SKM-1 treated with dmso at 0.1 percent for 144 hours (cell line): ENCODE data around the gene SRPRA.

Experiments
- DNase-seq: peaks from one replicate; lab custom pipeline; 2025; ENCODE audit not compliant: unreplicated experiment; lab: John Stamatoyannopoulos, UW

The SRPRA gene

DNA sequence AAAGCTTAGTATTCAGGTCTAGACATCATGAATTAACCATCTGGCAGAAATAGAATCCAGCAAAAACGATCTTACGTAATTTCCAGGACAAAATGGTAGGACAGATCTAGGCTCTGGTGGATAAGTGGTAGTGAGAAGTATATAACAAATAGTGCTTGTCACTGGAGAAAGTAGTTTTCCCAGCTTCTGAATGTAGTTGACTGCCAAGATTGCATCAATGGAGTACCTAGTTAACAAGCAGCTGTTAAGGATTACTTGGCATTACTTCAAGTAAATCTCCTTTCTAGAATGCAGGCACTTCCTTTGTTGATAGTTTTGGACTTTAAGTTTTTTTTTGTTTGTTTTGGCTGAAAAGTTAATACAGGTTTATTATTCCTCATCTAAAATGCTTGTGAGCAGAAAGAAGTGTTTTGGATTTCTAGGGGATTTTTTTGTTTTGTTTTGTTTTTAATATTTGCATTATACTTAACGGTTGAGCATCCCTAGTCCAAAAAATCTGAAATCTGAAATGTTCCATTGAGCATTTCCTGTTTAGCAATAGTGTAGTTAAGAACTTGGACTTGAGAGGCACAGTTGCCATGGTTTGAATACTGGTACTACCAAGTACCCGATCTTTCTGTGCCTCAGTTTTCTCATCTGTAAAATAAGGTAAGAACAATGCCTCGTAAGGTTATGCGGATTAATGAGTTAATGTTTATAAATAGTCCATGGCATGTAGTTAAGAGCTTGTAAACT lies 36.8 kb downstream of the SRPRA start:
- no peak for DNase-seq

DNA sequence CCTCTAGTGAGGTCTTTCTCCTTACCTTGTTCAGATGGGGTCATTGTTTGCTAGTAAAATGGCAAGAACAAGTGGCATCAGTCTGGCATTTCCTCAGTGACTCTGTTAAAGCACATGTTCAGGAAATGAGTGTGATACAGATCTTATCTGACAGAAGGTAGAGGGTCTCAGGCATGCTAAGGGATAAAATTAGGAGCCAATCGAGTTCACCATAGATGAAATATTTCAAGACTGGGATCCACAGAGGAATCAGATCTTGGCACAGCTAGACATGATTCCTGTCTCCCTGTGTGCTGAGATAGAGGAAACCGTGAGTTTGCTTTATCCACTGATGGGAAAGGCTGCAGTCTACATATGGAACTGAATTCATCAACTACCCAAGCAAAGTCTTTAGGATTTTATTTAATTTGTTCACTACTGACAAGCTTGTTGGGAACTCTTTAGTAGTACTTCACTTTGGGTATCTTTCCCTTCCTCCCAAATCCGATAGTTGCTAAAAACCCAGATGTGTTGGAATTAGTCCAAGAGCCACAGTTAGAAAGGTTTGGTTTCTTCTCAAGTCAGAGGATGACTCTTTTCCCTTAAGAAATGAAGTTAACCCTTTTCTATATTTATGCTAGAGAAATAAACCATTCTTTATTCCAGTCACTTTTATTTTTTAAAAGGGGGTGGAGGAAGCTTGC lies 38.7 kb downstream of the SRPRA start:
- DNase-seq = no peak

DNA sequence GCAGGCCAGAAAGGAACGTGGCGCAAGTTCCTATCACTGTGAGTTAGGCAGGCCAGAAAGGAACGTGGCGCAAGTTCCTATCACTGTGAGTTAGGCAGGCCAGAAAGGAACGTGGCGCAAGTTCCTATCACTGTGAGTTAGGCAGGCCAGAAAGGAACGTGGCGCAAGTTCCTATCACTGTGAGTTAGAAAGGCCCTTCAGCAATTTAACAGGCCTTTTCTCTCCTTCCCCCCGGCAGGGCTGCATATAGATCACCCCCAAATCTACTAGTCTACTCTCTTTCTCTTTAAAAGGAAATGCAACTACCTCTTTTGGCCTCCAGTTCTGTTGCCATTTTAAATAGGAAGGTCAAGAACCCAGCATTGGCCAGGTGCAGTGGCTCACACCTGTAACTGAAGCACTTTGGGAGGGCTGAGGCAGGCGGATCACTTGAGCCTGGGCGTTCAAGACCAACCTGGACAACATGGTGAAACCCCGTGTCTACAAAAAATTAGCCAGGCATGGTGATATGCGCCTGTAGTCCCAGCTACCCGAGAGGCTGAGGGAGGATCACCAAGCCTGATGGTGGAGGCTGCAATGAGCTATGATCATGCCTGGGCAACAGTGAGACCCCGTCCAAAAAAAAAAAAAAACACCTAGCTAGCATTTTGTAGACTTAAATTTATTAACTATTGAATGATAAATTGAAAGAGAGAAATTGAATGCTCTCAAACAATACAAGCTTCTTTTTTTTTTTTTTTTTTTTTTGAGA lies 42.2 kb downstream of the SRPRA start:
- DNase-seq = no peak

DNA sequence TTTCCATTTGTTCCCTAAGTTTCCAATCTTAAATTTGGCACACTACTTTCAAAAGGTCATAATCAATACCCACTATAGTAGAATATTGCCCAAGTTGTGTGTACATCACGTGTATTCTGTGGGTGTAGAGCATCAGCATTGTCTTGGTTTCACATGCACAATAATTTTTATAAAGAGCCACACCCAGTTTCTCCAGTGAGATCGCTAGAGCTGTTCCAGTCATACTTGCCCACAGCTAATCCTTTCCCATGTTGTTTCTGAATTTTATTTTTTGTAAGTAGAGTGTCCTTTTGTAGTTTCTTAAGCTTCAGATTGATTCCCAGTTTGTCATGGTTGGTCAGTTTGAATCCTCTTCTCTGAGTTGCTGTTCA lies 43.4 kb downstream of the SRPRA start:
- DNase-seq = no peak

DNA sequence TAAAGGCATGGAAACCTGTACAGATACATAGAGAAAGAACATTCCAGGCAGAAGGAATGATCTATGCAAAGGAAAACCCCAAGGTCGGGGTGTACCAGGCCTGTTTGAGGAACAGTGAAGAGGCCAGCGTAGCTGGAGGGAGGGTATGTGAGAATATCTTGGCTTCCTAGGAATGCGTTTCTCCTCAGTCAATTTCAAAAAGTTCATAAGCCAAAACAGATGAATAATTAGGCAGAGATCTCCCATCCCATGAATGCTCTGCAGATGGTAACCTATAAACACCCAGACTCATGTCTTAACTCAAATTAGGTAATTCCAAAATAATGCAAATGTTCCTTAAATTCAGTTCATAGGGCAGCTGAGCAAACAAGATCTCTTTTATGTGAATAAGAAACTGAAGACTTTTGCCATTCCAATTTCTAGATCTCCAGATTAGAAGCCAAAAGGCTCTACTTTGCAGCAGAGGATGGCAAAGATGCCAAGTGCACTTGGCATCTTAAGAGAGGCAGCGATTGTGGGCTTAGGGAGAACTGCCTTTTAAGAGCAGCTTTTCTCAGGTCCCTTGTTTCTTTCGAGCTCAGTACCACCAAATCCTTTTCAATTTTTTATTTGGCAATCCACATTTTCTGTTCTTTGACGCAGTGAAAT lies 43.9 kb downstream of the SRPRA start:
- no peak for DNase-seq

DNA sequence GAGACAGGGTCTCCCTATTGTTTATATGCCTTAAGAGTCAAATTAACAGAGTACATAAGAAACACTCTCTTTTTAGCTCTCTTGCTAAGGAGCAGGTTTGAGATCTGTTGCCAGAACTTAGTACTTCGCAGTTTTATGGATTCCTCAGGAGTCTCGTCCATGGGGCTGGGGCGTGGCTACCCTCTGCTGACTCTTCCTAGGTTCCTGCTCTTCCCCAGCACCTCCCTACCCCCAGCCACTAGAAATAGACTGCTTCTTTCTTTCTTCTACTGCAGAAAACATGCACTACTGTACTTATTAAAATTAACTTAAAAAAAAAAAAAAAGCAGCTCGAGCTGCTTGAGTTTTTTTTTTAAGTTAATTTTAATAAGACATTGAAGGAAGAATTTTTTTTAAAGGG lies 49.1 kb downstream of the SRPRA start:
- no peak for DNase-seq

DNA sequence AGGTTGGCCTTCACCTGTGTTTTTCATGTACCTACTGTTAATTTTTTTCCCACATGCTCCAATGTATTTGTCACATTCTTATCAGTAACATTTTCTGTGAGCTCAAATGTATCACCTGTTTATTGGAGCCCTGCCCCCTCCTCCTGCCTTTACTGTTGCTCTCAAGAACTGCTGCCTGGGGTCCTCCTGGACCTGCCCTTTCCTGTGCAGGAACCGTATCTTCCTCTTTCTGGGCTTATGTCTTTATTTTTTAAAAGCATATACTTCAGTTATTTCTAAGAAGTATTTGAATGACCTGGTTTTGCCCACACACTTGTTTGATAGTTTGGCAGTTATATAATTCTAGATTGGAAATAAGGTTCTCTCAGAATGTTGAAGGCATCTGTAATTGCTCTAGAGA lies 51.2 kb downstream of the SRPRA start:
- DNase-seq = no peak

DNA sequence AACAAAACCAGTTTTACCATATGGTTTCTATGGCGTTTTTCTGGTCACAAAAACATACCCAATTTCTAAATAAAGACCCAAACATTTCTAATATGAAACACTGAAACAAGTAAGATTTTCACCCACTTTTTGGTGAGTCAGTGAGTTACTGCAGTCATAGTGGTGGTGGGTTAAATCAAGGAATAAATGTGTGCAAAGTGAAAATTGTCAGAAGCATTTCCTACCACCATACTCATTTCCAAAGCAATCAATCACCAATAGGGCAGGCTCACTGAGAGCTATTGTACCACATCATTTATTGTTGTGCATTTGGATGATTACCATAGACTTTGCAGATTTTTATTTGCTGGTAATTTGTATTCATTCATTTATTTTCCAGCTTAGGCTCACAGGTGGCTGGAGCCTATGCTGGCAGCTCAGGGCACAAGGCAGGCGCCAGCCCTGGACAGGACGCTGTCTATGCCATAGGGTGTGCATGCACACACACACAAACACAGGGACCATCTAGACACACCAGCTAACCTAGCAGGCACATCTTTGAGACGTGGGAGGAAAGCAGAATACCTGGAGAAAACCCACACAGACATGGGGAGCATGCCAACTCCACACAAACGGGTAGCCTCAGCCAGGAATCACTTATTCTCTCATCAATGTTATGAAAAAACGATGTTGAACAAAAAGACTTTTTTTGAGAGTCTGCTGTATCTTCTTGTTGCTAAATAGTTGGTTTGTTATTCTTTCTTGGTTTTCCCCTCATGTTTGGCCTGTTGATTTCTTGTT lies 52.0 kb downstream of the SRPRA start:
- DNase-seq = no peak

DNA sequence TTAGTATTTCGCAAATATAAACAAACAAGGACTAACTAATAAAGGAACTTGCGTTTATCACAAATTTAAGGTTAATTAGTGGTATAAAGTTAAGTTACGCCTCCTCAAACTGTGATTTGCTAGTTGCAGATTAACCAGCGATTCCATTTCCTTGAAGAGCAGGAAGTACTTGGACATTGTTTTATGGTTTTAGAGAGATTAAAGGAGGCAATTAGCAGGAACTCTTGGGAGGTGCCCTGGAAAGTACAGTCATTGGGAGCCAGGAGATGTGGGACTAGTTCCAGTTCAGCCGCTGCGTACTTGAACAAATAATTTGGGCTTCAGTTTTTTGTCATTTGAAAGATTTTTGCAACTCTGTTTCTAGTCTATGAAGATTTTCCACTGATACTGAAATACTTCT lies 53.9 kb downstream of the SRPRA start:
- DNase-seq = no peak

DNA sequence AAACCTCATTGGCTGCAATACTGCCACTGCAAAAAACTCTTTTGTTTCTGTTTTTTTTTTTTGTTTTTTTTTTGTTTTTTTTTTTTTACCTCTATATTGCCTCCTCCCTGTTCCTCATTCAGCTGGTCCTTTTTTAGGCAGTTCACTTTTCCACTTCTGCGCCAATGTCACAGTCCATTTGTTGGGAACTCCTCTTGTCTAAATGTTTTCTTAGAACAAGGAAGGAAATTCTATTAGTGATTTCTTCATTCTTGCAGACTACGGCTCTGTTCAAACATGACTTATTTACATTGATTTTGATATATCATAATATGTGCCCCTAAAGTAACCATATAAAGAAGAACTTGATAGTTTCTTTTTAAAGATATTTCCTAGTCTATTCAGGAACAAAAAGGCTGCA lies 54.3 kb downstream of the SRPRA start:
- peak; percentile 30 for DNase-seq
